ENCODE results near the gene GNB4.

DNA sequence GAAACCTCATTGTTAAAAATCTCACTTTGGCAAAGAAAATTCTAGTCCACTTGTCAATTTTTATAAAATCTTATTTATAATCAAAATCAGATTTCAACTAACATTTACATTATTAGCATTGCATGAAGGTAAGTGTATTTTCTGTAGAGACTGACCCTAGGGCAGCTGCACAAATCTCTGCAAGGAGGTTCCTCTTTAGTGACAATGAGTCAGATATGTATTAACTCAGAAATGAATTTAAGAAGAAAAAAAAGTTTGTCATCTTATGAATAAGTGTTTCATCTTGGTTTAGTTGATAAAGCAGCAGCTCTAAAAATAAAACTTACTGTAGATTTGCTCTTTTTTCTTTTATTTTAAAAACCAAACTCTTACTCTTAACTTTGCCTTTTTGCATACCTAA is 9.0 kb upstream of the GNB4 start:
- TF ChIP-seq CTCF (IDR thresholded peaks at IDR 0.05) = no peak
- TF ChIP-seq POLR2A (IDR thresholded peaks at IDR 0.05) = no peak

Data from thyroid gland (tissue), 4 donors.